Measurements from ENCODE around the gene TCAF2. TPM values are rescaled to one million over a fixed set of nuclear protein-coding genes. Genes with fewer than 3 reads are reported as not detected.
A peak's percentile ranks its signal among the peaks of the same experiment; 100 is the strongest.
"Not testable (repeated sequence)": the region's sequence is repeated elsewhere in the genome, so short reads cannot be mapped to it uniquely, and the experiment has no call there.

TCAF2 gene
- total RNA-seq, result 10 to 100 TPM; 19.7 to 25.6 (median 21.9) TPM

GRCh38 chr7:143620646-143621045 lies at the start of gene TCAF2:
Gene TCAF2, plus strand, starts transcription at chr7:143620974.
- peak within 1 kb of the TSS; percentile 66 for H3K4me3 Mint-ChIP-seq
- H3K9me3 Mint-ChIP-seq; DNase-seq; H3K4me1 Mint-ChIP-seq (ENCODE audit: low read depth); H3K27me3 Mint-ChIP-seq (ENCODE audit: low read depth); H3K36me3 Mint-ChIP-seq (ENCODE audit: insufficient read depth): not testable (repeated sequence)
- ATAC-seq, result peak; percentile 83 to 86

- not testable (repeated sequence) for H3K4me1 Mint-ChIP-seq (ENCODE audit: low read depth); H3K36me3 Mint-ChIP-seq (ENCODE audit: insufficient read depth); H3K27me3 Mint-ChIP-seq (ENCODE audit: low read depth); H3K4me3 Mint-ChIP-seq; H3K9me3 Mint-ChIP-seq; ATAC-seq; DNase-seq
These were observed 49.3 kb upstream of the TCAF2 start, which contains the start of gene CTAGE15 for GRCh38 chr7:143571501-143571900. Gene CTAGE15, plus strand, starts transcription at chr7:143571801. Its CDS starts 17 bp downstream, at chr7:143571818.

GRCh38 chr7:143588183-143588582 lies 32.6 kb upstream of the TCAF2 start:
- not testable (repeated sequence) for H3K4me3 Mint-ChIP-seq; H3K4me1 Mint-ChIP-seq (ENCODE audit: low read depth); DNase-seq; H3K9me3 Mint-ChIP-seq; H3K27me3 Mint-ChIP-seq (ENCODE audit: low read depth); H3K36me3 Mint-ChIP-seq (ENCODE audit: insufficient read depth)
- peak in 1 of 2 donors; percentile 61 for ATAC-seq

- H3K4me1 Mint-ChIP-seq (ENCODE audit: low read depth); H3K4me3 Mint-ChIP-seq; DNase-seq; H3K27me3 Mint-ChIP-seq (ENCODE audit: low read depth); H3K36me3 Mint-ChIP-seq (ENCODE audit: insufficient read depth); H3K9me3 Mint-ChIP-seq; ATAC-seq: not testable (repeated sequence)
These were observed 30.9 kb upstream of the TCAF2 start for GRCh38 chr7:143589897-143590296.

- ATAC-seq; H3K4me3 Mint-ChIP-seq; H3K9me3 Mint-ChIP-seq; DNase-seq; H3K36me3 Mint-ChIP-seq (ENCODE audit: insufficient read depth); H3K4me1 Mint-ChIP-seq (ENCODE audit: low read depth); H3K27me3 Mint-ChIP-seq (ENCODE audit: low read depth): not testable (repeated sequence)
These were observed 22.7 kb upstream of the TCAF2 start for GRCh38 chr7:143598086-143598485.

GRCh38 chr7:143603549-143603948 lies 17.2 kb upstream of the TCAF2 start:
- not testable (repeated sequence) for H3K4me1 Mint-ChIP-seq (ENCODE audit: low read depth); DNase-seq; ATAC-seq; H3K36me3 Mint-ChIP-seq (ENCODE audit: insufficient read depth); H3K27me3 Mint-ChIP-seq (ENCODE audit: low read depth); H3K4me3 Mint-ChIP-seq; H3K9me3 Mint-ChIP-seq

- H3K36me3 Mint-ChIP-seq (ENCODE audit: insufficient read depth); DNase-seq; H3K4me3 Mint-ChIP-seq; H3K9me3 Mint-ChIP-seq; ATAC-seq; H3K27me3 Mint-ChIP-seq (ENCODE audit: low read depth); H3K4me1 Mint-ChIP-seq (ENCODE audit: low read depth): not testable (repeated sequence)
These were observed 14.7 kb upstream of the TCAF2 start for GRCh38 chr7:143606088-143606487.

GRCh38 chr7:143615545-143615944 lies 5.2 kb upstream of the TCAF2 start:
- DNase-seq; H3K9me3 Mint-ChIP-seq; ATAC-seq; H3K4me3 Mint-ChIP-seq; H3K36me3 Mint-ChIP-seq (ENCODE audit: insufficient read depth); H3K4me1 Mint-ChIP-seq (ENCODE audit: low read depth); H3K27me3 Mint-ChIP-seq (ENCODE audit: low read depth): not testable (repeated sequence)

- not testable (repeated sequence) for H3K36me3 Mint-ChIP-seq (ENCODE audit: insufficient read depth); H3K9me3 Mint-ChIP-seq; DNase-seq; H3K27me3 Mint-ChIP-seq (ENCODE audit: low read depth); H3K4me3 Mint-ChIP-seq; ATAC-seq; H3K4me1 Mint-ChIP-seq (ENCODE audit: low read depth)
These were observed 3.6 kb upstream of the TCAF2 start for GRCh38 chr7:143617204-143617603.

GRCh38 chr7:143620058-143620457 lies 716 bp upstream of the TCAF2 start:
- not testable (repeated sequence) for H3K36me3 Mint-ChIP-seq (ENCODE audit: insufficient read depth); H3K4me1 Mint-ChIP-seq (ENCODE audit: low read depth); DNase-seq; H3K9me3 Mint-ChIP-seq; H3K4me3 Mint-ChIP-seq; H3K27me3 Mint-ChIP-seq (ENCODE audit: low read depth)
- peak; percentile 29 to 32 for ATAC-seq

GRCh38 chr7:143621175-143621574 lies 401 bp downstream of the TCAF2 start:
- peak; percentile 51 to 58 for ATAC-seq
- not testable (repeated sequence) for H3K27me3 Mint-ChIP-seq (ENCODE audit: low read depth); H3K36me3 Mint-ChIP-seq (ENCODE audit: insufficient read depth); DNase-seq; H3K4me1 Mint-ChIP-seq (ENCODE audit: low read depth); H3K9me3 Mint-ChIP-seq
- peak overlapping the region; percentile 66 for H3K4me3 Mint-ChIP-seq

- H3K36me3 Mint-ChIP-seq (ENCODE audit: insufficient read depth); H3K4me1 Mint-ChIP-seq (ENCODE audit: low read depth); H3K4me3 Mint-ChIP-seq; DNase-seq; H3K9me3 Mint-ChIP-seq; H3K27me3 Mint-ChIP-seq (ENCODE audit: low read depth): not testable (repeated sequence)
- peak; percentile 26 to 29 for ATAC-seq
These were observed 1.4 kb downstream of the TCAF2 start for GRCh38 chr7:143622130-143622529.

GRCh38 chr7:143630653-143631052 lies 9.9 kb downstream of the TCAF2 start:
- H3K4me3 Mint-ChIP-seq; H3K4me1 Mint-ChIP-seq (ENCODE audit: low read depth); H3K36me3 Mint-ChIP-seq (ENCODE audit: insufficient read depth); H3K9me3 Mint-ChIP-seq; DNase-seq; H3K27me3 Mint-ChIP-seq (ENCODE audit: low read depth): not testable (repeated sequence)
- ATAC-seq, result peak; percentile 41 to 59

- not testable (repeated sequence) for H3K9me3 Mint-ChIP-seq; H3K4me1 Mint-ChIP-seq (ENCODE audit: low read depth); DNase-seq; ATAC-seq; H3K36me3 Mint-ChIP-seq (ENCODE audit: insufficient read depth); H3K27me3 Mint-ChIP-seq (ENCODE audit: low read depth); H3K4me3 Mint-ChIP-seq
These were observed 11.7 kb downstream of the TCAF2 start for GRCh38 chr7:143632506-143632905.

GRCh38 chr7:143633013-143633618 lies 12.3 kb downstream of the TCAF2 start:
- not testable (repeated sequence) for DNase-seq; H3K27me3 Mint-ChIP-seq (ENCODE audit: low read depth); H3K4me3 Mint-ChIP-seq; ATAC-seq; H3K9me3 Mint-ChIP-seq; H3K36me3 Mint-ChIP-seq (ENCODE audit: insufficient read depth); H3K4me1 Mint-ChIP-seq (ENCODE audit: low read depth)

Measured in activated T-cell treated with anti-CD3 and anti-CD28 coated beads, Interleukin-2, amount 50 U/mL, for 4 hours (primary cell).